ENCODE results near the gene RRP15.
A peak's percentile ranks its signal among the peaks of the same experiment; 100 is the strongest.

The RRP15 gene

DNA sequence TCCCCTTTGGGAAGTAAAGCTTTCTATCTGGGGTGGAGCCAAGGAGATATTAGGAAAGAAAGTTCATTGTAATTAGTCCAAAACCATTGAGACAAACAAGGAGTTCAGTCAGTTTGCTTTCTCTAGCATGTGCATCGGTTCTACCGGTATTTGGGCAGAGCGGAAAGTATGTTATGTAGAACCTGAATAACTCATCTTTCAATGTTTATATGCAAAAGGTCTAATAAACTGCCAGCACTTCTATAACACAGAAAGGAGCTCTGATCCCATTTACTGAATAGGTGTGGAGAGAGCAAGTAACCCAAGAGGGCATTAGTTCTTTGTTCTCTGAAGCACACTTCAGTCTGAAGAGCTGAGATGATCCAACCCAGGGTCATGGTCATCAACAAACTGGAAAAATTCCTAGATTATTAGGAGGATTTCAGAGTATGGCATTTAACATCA lies 63.6 kb downstream of the RRP15 start:
- DNase-seq (ENCODE audit: low read depth in 2 of 2): peak in 1 of 2 donors; percentile 44
- H3K4me3 ChIP-seq (replicated peaks in 1 of 2; ENCODE audit: low read depth in 2 of 2, low read length in 2 of 2): peak overlapping the region; percentile 21 to 71
- TF ChIP-seq, protein P1, sequence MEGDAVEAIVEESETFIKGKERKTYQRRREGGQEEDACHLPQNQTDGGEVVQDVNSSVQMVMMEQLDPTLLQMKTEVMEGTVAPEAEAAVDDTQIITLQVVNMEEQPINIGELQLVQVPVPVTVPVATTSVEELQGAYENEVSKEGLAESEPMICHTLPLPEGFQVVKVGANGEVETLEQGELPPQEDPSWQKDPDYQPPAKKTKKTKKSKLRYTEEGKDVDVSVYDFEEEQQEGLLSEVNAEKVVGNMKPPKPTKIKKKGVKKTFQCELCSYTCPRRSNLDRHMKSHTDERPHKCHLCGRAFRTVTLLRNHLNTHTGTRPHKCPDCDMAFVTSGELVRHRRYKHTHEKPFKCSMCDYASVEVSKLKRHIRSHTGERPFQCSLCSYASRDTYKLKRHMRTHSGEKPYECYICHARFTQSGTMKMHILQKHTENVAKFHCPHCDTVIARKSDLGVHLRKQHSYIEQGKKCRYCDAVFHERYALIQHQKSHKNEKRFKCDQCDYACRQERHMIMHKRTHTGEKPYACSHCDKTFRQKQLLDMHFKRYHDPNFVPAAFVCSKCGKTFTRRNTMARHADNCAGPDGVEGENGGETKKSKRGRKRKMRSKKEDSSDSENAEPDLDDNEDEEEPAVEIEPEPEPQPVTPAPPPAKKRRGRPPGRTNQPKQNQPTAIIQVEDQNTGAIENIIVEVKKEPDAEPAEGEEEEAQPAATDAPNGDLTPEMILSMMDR (IDR thresholded peaks at IDR 0.05; ENCODE audit: low read depth, low read length): no peak

DNA sequence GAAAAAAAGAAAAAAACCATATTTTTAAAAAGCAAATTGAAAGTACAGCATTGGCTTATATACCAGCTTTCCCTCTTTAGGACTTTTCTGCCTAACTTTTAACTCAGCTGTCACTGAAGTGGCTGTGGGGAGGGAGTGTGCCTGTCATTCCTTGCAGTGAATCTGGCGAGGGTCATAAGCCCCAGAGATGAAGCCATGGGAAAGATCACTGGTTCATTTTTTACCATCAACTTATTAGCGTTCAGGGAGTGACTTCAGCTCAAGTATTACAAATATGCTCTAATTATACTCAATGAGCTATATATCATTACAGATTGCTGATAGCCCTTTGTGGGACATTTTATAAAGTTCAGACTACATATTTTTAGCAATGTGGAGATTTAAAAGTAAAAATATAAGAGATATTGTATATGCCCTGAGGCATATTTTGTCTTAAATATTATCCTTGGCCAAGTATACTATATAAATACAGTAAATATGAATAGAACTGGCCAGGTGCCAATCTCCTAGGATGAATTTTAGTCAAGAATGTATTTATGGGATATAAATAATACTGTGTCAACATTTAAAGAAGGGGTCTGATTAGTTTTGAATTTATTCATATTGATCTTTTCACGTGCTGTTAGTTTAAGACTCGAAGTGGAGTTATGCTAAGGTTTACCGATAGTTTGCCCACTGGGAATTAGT lies 64.4 kb downstream of the RRP15 start:
- H3K4me3 ChIP-seq (replicated peaks in 1 of 2; ENCODE audit: low read depth in 2 of 2, low read length in 2 of 2): peak overlapping the region in 1 of 2 donors; percentile 71
- TF ChIP-seq, protein P1 (IDR thresholded peaks at IDR 0.05; ENCODE audit: low read depth, low read length): no peak
- peak in 1 of 2 donors; percentile 48 for DNase-seq (ENCODE audit: low read depth in 2 of 2)

DNA sequence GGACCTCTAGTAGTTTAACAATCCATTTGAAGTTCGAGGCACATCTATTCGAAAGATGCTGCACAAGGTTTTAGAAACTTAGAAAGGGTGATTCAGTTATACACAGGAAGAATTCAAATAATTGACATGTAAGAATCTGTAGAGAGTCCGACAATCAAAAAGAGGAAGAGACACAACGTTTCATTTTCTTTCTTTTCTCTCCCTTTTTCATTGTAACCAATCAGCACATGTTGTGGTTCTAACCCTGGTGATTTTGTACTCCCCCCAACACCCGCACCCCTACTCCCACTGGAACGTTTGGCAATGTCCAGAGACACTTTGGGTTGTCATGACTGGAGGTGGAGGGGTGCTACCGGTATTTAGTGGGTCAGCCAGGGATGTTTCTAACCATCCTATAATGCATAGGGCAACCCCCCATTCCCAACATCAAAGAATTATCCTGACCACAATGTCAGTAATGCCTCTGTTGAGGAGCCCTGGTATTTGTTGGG lies 65.0 kb downstream of the RRP15 start:
- TF ChIP-seq, protein P1 (IDR thresholded peaks at IDR 0.05; ENCODE audit: low read depth, low read length): no peak
- peak overlapping the region in 1 of 2 donors; percentile 71 for H3K4me3 ChIP-seq (replicated peaks in 1 of 2; ENCODE audit: low read depth in 2 of 2, low read length in 2 of 2)
- no peak for DNase-seq (ENCODE audit: low read depth in 2 of 2)

DNA sequence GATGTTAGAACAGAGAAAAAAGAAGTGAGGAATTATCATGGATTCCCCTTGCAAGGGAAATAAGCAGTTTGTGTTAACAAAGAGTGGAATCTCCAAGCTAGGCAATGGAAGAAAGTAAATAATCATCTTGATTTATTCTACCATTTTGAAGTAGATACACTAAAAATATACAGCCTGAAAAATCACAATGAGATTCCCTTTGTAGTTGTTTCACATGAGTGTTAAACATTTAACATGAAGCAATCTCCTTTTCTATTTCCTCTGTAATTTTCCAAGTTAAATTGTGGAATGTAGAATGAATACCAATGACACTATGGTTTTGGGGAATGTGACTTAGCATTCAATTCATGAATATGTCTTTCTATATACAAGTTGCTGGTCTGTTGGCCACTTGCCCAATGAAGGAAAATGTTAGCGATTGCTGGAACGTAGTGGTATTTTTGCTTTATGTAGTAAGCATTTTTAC lies 65.7 kb downstream of the RRP15 start:
- peak overlapping the region; percentile 1 to 42 for H3K4me3 ChIP-seq (replicated peaks in 1 of 2; ENCODE audit: low read depth in 2 of 2, low read length in 2 of 2)
- TF ChIP-seq, protein P1 (IDR thresholded peaks at IDR 0.05; ENCODE audit: low read depth, low read length): no peak
- peak; percentile 80 to 88 for DNase-seq (ENCODE audit: low read depth in 2 of 2)

DNA sequence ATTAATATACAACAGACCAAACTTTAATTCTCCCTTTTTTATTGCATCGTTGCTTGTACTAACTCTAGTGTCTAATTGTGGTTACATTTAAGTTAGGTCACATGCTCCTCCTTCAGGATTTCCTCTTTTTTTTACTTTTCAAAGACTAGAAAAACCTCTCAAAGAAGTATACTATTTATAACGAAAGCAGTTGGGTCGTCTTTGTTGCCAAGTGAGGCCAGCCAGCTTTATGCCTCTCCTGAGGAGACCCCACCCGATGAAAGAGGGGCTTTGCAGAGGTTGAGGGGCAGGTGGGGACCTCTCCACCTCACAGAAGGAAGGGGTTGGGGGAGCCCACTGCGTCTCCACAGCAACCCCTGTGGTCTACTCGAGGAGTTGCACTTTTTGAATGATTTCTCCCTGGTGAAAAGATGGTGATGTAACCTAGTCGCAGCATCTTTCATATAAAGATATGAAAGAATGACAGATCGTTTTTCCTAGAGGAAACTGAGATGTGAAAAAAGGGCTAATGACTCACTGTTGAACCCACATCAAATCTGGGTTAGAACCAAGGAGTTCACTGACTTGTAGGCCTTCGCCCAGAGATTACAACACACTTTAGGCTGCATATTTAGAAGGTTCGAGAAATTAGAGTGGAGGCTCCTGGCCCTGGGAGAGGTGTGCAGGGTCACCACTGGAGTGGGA lies 66.4 kb downstream of the RRP15 start:
- peak; percentile 81 to 84 for DNase-seq (ENCODE audit: low read depth in 2 of 2)
- TF ChIP-seq, protein P1 (IDR thresholded peaks at IDR 0.05; ENCODE audit: low read depth, low read length): peak; percentile 73
- peak overlapping the region; percentile 25 to 42 for H3K4me3 ChIP-seq (replicated peaks in 1 of 2; ENCODE audit: low read depth in 2 of 2, low read length in 2 of 2)

DNA sequence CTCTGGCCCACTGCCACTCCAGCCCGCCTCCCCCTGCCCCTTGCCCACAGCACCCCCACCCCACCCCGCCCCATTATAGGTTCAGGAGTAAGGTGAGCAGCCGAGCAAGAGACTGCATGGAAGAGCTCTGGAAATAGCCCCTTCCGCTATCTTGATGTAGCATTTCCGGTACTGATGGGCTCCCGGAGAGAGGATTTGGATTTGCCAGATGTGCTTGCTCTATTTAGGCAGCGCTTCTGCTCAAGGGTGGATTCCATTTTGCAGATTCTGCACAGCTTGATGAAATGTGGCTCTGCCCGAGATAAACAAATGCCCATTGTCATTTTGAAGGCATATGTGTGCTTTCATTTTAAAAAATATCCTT lies 67.0 kb downstream of the RRP15 start:
- TF ChIP-seq, protein P1 (IDR thresholded peaks at IDR 0.05; ENCODE audit: low read depth, low read length): no peak
- DNase-seq (ENCODE audit: low read depth in 2 of 2): no peak
- H3K4me3 ChIP-seq (replicated peaks in 1 of 2; ENCODE audit: low read depth in 2 of 2, low read length in 2 of 2): no peak overlapping the region

Data from cardiac fibroblast (primary cell).